MM.1S (cell line): ENCODE data around the gene PPAT.

Experiments
- DNase-seq: peaks from one replicate; pipeline ENCODE4 v3.0.0-alpha.2; 2015
- H2AFZ ChIP-seq: fragments of 300-600 bp; sonication (generic); 2 replicates; pipeline ENCODE4 v1.6.0; 2016; ENCODE audit warnings: antibody characterized with exemption, low read length
- H3F3A ChIP-seq: fragments of 300-600 bp; sonication (generic); 2 replicates; pipeline ENCODE4 v1.6.1; 2016; ENCODE audit warnings: mild to moderate bottlenecking, antibody characterized with exemption, low read length, moderate library complexity, mixed read lengths; ENCODE audit not compliant: insufficient read depth
- H3K27ac ChIP-seq: fragments of 300-600 bp; sonication (generic); 2 replicates; pipeline ENCODE4 v1.5.1; 2016; ENCODE audit warnings: mild to moderate bottlenecking, low read length
- H3K27me3 ChIP-seq: fragments of 300-600 bp; sonication (generic); replicated peaks from 2 replicates; pipeline ENCODE4 v1.6.0; 2016; ENCODE audit warnings: low read length; ENCODE audit not compliant: insufficient read depth
- H3K36me3 ChIP-seq: fragments of 300-600 bp; sonication (generic); replicated peaks from 2 replicates; pipeline ENCODE4 v1.6.1; 2016; ENCODE audit warnings: mild to moderate bottlenecking, low read length, mixed read lengths; ENCODE audit not compliant: insufficient read depth
- H3K4me1 ChIP-seq: fragments of 300-600 bp; sonication (generic); 2 replicates; pipeline ENCODE4 v1.6.1; 2016; ENCODE audit warnings: low read length, mixed read lengths
- H3K4me2 ChIP-seq: fragments of 300-600 bp; sonication (generic); 2 replicates; pipeline ENCODE4 v1.6.0; 2016; ENCODE audit warnings: low read depth, low read length
- H3K4me3 ChIP-seq: fragments of 300-600 bp; sonication (generic); 2 replicates; pipeline ENCODE4 v1.5.1; 2016; ENCODE audit warnings: low read length, mixed read lengths
- H3K79me2 ChIP-seq: fragments of 300-600 bp; sonication (generic); 2 replicates; pipeline ENCODE4 v1.6.1; 2016; ENCODE audit warnings: mixed run types, low read length, mixed read lengths
- H3K9ac ChIP-seq: fragments of 300-600 bp; sonication (generic); 2 replicates; pipeline ENCODE4 v1.6.1; 2016; ENCODE audit warnings: low read length, mixed read lengths
- H3K9me2 ChIP-seq: fragments of 300-600 bp; sonication (generic); replicated peaks from 2 replicates; pipeline ENCODE4 v1.6.1; 2016; ENCODE audit warnings: mild to moderate bottlenecking, low read length, mixed read lengths; ENCODE audit not compliant: insufficient read depth
- H3K9me3 ChIP-seq: fragments of 300-600 bp; sonication (generic); replicated peaks from 2 replicates; pipeline ENCODE4 v1.6.1; 2016; ENCODE audit warnings: mild to moderate bottlenecking, low read length, mixed read lengths; ENCODE audit not compliant: insufficient read depth
- H4K20me1 ChIP-seq: fragments of 300-600 bp; sonication (generic); 2 replicates; pipeline ENCODE4 v1.6.1; 2016; ENCODE audit warnings: mild to moderate bottlenecking, low read length, moderate library complexity, mixed read lengths; ENCODE audit not compliant: insufficient read depth
- EZH2 ChIP-seq: fragments of 300-600 bp; sonication (generic); optimal IDR thresholded peaks from 2 replicates; pipeline ENCODE3; 2017; ENCODE audit warnings: low read depth, mild to moderate bottlenecking, antibody characterized with exemption, low read length, mixed read lengths
- EZH2phosphoT487 ChIP-seq: fragments of 300-600 bp; sonication (generic); IDR thresholded peaks from 2 replicates; pipeline ENCODE4 v1.6.1; 2018; ENCODE audit warnings: antibody characterized with exemption, low read length
- TF ChIP-seq, protein P1 (sequence below): fragments of 300-600 bp; sonication (generic); IDR thresholded peaks from 2 replicates; pipeline ENCODE4 v1.5.1; 2016; ENCODE audit warnings: antibody characterized with exemption, low read length, mixed read lengths

Gene PPAT

DNA sequence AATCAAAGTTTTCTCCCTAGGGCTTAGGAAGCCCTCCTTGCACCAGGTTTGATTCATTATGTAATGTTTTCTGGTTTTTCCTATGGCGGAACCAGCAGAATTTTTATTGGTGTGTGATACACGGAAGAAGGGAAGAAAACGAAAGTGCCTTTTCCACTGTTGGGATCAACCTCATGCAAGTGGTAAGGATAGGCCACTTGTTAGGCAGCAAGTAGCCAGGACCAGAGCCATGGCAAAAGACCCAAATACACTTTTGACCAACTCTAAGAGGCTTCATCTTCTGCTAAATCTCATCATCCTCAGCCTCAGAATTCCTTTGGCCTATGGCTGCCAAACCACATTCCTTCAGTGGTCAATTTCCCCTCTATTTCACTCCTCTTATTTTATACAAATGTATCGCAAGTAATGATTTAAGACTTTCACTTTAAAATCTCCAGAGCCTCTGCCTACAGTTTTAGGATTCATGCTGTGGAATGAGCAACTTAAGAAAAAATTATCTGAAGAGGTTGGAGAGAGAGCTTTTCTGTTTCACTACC, 21.2 kb downstream of the PPAT start:
- H3F3A ChIP-seq: no peaks in the 10 kb centered on the region
- H4K20me1 ChIP-seq: peaks cover 10% of the 10 kb centered on the region; the same call in 1 of the 2 replicates
- H3K4me3 ChIP-seq: no peak overlapping the region
- no peaks in the 10 kb centered on the region for H3K9me3 ChIP-seq
- H3K36me3 ChIP-seq: no peaks in the 10 kb centered on the region
- no peaks in the 10 kb centered on the region for H3K9me2 ChIP-seq
- H3K9ac ChIP-seq: no peak overlapping the region
- TF ChIP-seq EZH2 (no peak), EZH2phosphoT487 (no peak)
- TF ChIP-seq, protein P1, sequence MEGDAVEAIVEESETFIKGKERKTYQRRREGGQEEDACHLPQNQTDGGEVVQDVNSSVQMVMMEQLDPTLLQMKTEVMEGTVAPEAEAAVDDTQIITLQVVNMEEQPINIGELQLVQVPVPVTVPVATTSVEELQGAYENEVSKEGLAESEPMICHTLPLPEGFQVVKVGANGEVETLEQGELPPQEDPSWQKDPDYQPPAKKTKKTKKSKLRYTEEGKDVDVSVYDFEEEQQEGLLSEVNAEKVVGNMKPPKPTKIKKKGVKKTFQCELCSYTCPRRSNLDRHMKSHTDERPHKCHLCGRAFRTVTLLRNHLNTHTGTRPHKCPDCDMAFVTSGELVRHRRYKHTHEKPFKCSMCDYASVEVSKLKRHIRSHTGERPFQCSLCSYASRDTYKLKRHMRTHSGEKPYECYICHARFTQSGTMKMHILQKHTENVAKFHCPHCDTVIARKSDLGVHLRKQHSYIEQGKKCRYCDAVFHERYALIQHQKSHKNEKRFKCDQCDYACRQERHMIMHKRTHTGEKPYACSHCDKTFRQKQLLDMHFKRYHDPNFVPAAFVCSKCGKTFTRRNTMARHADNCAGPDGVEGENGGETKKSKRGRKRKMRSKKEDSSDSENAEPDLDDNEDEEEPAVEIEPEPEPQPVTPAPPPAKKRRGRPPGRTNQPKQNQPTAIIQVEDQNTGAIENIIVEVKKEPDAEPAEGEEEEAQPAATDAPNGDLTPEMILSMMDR: no peak
- no peak overlapping the region for H3K27ac ChIP-seq
- H3K4me2 ChIP-seq: no peak overlapping the region
- peaks cover 99% of the 10 kb centered on the region for H3K79me2 ChIP-seq
- H3K27me3 ChIP-seq: no peaks in the 10 kb centered on the region
- no peaks in the 10 kb centered on the region for H3K4me1 ChIP-seq
- no peak for DNase-seq
- no peak overlapping the region for H2AFZ ChIP-seq

DNA sequence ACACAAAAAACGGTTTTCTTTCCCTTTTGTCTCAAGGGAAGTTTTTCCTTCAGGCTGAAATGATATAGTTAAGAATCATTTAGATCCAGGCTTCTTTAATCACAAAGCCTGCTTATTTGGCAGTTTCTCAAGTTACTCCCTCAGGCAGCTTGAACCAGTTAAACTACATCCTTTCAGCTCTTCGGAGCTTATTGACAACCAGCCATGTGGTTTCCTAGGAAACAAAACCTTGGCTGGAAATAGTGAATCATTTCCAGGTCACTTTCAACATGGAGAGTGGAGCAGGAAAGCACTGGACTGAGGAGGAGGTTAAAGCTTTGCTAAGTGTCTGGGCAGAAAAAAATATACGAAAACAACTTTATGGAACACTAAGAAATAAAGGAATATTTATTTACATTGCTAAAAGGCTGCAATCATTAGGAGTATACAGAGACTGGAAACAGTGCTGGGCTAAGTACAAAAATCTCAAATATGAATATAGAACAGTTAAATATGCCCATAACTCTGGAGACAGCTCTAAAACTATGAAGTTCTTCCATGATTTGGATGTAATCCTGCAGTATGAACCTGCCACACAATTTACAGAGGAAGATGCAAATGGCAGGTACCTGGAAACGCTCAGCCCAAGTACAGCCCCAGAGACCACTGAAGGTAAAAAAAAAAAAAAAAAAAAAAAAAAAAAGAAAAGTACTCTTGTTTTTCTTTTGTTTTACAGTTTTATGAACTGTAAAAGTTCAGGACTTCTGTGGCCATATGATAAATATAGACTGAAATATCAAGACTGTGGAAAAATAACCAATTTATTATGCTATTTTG, 25.0 kb downstream of the PPAT start:
- Histone ChIP-seq H2AFZ (no peak overlapping the region), H3F3A (no peaks in the 10 kb centered on the region), H3K4me2 (no peak overlapping the region), H3K4me1 (no peaks in the 10 kb centered on the region), H3K36me3 (peaks cover 8% of the 10 kb centered on the region), H3K27me3 (no peaks in the 10 kb centered on the region), H3K9ac (no peak overlapping the region), H3K27ac (no peak overlapping the region), H3K79me2 (peaks cover 93% of the 10 kb centered on the region), H4K20me1 (peaks cover 3% of the 10 kb centered on the region; the same call in 1 of the 2 replicates), H3K9me3 (no peaks in the 10 kb centered on the region), H3K4me3 (no peak overlapping the region), H3K9me2 (no peaks in the 10 kb centered on the region)
- no peak for DNase-seq
- TF ChIP-seq EZH2phosphoT487: no peak
- TF ChIP-seq, protein P1: no peak
- no peak for TF ChIP-seq EZH2

DNA sequence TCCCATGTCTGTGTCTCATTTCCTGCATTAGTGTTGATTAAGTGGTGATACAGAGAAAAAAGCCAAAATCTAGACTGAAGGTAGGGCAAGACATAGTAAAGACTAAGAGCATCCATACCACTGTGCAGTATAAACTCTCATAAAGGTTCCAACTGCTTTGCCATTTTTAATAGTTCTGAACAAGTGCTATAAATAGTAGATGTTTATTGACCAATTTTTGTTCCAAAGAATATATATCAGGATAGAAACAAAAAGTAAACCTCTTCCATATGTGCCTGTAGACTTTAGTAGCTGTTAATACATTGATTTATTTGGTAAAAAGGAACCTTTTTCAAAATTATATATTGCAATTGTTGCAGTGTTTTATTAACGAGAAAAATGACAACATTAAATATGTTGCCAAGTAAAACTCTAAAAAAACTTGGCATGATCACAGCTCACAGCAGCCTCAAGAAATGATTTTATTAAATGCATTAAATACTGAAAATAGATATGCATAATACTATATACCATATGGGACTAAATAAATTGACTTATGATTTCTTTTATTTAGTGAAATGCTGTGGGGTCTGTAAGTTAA, 25.8 kb downstream of the PPAT start:
- H3K27me3 ChIP-seq: no peaks in the 10 kb centered on the region
- DNase-seq: no peak
- H3K9me2 ChIP-seq: no peaks in the 10 kb centered on the region
- H3K9ac ChIP-seq: no peak overlapping the region
- H3K4me3 ChIP-seq: no peak overlapping the region
- H2AFZ ChIP-seq: no peak overlapping the region
- peaks cover 8% of the 10 kb centered on the region for H3K36me3 ChIP-seq
- peaks cover 84% of the 10 kb centered on the region for H3K79me2 ChIP-seq
- H3K27ac ChIP-seq: no peak overlapping the region
- peaks cover 3% of the 10 kb centered on the region; the same call in 1 of the 2 replicates for H4K20me1 ChIP-seq
- H3F3A ChIP-seq: no peaks in the 10 kb centered on the region
- TF ChIP-seq, protein P1: no peak
- TF ChIP-seq EZH2phosphoT487 (no peak), EZH2 (no peak)
- no peaks in the 10 kb centered on the region for H3K9me3 ChIP-seq
- no peak overlapping the region for H3K4me2 ChIP-seq
- no peaks in the 10 kb centered on the region for H3K4me1 ChIP-seq
